Lower leg skin (tissue), 3 donors: ENCODE measurements around the gene CCDC110.

Experiments used
- CTCF ChIP-seq, 3 donors: fragments of 450-650 bp; IDR thresholded peaks; one replicate each; pipeline ENCODE4 v1.5.1; 2016; ENCODE audit warnings: antibody characterized with exemption in 3 of 3, mild to moderate bottlenecking in 3 of 3, moderate library complexity in 2 of 3
- POLR2A ChIP-seq, 2 donors: fragments of 450-650 bp; IDR thresholded peaks; one replicate each; pipeline ENCODE4 v1.6.1; 2016 to 2017; ENCODE audit warnings: antibody characterized with exemption in 2 of 2, mild to moderate bottlenecking in 1 of 2, moderate library complexity in 1 of 2

- TF ChIP-seq CTCF (IDR thresholded peaks at IDR 0.05) (no peak), POLR2A (IDR thresholded peaks at IDR 0.05) (no peak)
These were observed 14.4 kb downstream of the CCDC110 start for GRCh38 chr4:185457136-185457535.
